ENCODE results near the gene HERC3.

The HERC3 gene

DNA sequence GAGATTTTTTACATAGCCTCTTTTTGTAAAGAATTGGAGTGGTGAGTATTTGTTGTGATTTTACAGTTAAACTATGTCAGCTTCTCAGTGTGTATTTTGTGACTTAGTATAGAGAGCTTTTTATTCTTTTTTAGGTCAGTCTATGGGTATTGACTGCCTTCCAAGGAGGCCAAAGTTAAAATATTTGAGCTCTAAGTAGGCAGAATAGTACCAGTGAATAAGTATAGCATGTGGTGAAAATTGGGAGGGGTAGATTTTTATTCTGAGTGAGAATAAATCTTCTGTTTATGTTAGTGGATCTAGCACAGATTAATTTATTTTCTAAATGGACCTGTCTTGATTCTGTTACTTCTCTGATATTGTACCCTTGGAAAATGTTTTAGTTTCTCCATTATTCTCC, 37.5 kb downstream of the HERC3 start:
- TF ChIP-seq, protein P1, sequence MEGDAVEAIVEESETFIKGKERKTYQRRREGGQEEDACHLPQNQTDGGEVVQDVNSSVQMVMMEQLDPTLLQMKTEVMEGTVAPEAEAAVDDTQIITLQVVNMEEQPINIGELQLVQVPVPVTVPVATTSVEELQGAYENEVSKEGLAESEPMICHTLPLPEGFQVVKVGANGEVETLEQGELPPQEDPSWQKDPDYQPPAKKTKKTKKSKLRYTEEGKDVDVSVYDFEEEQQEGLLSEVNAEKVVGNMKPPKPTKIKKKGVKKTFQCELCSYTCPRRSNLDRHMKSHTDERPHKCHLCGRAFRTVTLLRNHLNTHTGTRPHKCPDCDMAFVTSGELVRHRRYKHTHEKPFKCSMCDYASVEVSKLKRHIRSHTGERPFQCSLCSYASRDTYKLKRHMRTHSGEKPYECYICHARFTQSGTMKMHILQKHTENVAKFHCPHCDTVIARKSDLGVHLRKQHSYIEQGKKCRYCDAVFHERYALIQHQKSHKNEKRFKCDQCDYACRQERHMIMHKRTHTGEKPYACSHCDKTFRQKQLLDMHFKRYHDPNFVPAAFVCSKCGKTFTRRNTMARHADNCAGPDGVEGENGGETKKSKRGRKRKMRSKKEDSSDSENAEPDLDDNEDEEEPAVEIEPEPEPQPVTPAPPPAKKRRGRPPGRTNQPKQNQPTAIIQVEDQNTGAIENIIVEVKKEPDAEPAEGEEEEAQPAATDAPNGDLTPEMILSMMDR (conservative IDR thresholded peaks at IDR 0.05; ENCODE audit: low read depth, low read length) = no peak
- no peak overlapping the region for H3K4me3 ChIP-seq (ENCODE audit: low read depth, low read length)
- no peak for DNase-seq (ENCODE audit: low read depth)

DNA sequence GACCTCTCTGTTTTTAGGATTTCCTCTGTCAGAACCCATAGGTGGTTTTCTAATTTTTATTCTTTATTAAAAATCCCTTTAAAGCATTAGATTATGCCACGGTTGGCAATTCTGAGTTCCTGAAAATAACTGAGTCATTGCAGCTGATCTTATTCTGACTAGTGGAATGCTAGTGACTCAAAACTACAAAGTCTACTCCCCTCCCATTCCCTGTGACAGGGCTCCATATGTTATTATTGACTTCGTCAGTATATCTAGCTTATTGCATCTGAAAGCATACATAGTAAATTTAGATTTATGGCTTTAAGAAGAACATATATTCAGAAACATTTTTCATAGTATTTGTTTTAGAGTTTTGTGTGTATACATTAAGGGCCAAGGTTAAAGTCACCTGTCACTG, 38.5 kb downstream of the HERC3 start:
- no peak overlapping the region for H3K4me3 ChIP-seq (ENCODE audit: low read depth, low read length)
- TF ChIP-seq, protein P1 (conservative IDR thresholded peaks at IDR 0.05; ENCODE audit: low read depth, low read length) = no peak
- peak; percentile 74 for DNase-seq (ENCODE audit: low read depth)

DNA sequence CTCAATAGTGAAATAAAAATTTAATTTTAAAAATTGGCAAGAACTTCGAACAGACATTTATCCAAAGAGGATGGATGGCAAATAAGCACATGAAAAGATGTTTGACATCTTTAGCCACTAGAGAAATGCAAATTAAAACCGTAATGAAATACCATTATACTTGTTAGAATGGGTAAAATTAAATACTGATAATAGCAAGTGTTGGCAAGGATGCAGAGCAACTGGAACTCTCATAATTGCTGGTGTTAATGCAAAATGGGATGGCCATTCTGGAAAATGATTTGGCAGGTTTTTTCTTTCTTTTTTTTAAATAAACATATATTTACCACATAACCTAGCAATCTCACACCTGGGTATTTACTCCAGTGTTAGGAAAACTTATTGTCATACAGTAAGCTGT, 51.7 kb downstream of the HERC3 start:
- no peak for DNase-seq (ENCODE audit: low read depth)
- H3K4me3 ChIP-seq (ENCODE audit: low read depth, low read length) = no peak overlapping the region
- TF ChIP-seq, protein P1 (conservative IDR thresholded peaks at IDR 0.05; ENCODE audit: low read depth, low read length) = no peak

DNA sequence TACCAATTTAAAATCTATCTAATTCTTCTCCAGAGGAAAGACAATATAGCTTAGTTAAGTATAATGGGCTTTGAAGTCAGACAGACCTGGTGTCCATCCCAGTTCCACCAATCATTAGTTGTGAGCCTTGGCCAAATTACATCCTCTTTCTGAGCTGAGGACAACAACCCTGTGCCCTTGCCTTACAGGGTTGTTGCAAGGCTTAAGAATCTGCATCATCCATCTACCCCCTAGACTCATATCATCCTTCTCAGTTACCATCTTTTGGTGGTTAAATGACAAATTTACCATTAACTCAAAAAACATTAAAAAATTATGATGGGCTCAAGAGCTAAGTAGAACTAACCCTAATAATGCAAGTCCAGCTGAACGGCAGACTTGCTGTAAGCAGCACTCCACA, 53.7 kb downstream of the HERC3 start:
- TF ChIP-seq, protein P1 (conservative IDR thresholded peaks at IDR 0.05; ENCODE audit: low read depth, low read length) = no peak
- no peak overlapping the region for H3K4me3 ChIP-seq (ENCODE audit: low read depth, low read length)

DNA sequence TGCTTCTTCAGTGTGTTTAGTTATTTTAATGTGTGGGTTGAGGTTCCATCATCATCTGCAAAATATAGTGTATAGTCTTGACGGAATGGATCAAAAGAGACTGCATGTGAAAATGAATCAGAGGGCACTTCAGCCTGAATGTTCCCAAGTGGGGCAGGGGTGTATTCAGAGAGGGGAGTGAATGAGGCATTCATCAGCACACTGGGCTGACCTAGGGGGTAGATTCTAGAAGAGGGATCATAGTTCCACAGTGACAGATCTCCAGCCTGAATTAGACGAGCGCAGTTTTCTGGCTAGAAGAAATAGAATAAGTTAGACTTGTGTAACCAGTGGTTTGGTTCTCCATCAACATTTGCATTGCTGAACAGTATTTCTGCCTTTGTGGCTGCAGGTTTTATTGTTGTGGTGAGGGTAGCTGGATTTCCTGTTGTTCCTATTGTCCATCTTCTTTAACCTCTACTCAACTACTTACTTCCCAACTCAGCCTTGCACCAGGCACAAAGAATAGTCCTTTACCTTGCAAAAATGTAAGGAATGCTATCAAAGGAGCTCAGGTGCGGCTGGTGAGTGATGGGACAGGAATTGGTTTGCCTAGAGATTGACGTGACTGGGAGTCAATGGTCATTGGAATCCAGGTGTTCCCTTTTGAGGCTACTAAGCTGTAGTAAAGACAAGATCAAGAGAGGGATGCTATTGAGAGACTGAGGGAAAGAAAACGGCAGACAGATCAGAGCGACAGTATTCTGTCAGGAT, 54.4 kb downstream of the HERC3 start:
- TF ChIP-seq, protein P1 (conservative IDR thresholded peaks at IDR 0.05; ENCODE audit: low read depth, low read length) = no peak
- no peak overlapping the region for H3K4me3 ChIP-seq (ENCODE audit: low read depth, low read length)
- DNase-seq (ENCODE audit: low read depth) = no peak

More for the DNA sequence above, 53.7 kb downstream of the HERC3 start:
- no peak for DNase-seq (ENCODE audit: low read depth)

DNA sequence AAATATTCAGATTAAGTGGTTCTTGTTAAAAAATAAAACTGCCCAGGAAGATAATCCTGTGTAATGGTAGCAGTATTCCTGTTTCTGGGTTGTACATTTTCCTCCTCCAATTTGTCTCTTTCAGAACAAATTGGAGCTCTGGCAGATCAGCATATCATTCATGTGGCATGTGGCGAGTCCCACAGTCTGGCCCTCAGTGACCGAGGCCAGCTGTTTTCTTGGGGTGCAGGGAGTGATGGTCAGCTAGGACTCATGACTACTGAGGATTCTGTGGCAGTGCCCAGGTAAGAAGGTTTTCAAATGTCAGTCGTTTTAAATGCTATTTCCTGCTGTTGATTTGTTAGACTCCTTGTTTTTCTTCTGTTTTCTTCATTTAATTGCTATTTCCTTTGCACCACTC, 57.4 kb downstream of the HERC3 start:
- TF ChIP-seq, protein P1 (conservative IDR thresholded peaks at IDR 0.05; ENCODE audit: low read depth, low read length) = no peak
- no peak for DNase-seq (ENCODE audit: low read depth)
- H3K4me3 ChIP-seq (ENCODE audit: low read depth, low read length) = no peak overlapping the region

DNA sequence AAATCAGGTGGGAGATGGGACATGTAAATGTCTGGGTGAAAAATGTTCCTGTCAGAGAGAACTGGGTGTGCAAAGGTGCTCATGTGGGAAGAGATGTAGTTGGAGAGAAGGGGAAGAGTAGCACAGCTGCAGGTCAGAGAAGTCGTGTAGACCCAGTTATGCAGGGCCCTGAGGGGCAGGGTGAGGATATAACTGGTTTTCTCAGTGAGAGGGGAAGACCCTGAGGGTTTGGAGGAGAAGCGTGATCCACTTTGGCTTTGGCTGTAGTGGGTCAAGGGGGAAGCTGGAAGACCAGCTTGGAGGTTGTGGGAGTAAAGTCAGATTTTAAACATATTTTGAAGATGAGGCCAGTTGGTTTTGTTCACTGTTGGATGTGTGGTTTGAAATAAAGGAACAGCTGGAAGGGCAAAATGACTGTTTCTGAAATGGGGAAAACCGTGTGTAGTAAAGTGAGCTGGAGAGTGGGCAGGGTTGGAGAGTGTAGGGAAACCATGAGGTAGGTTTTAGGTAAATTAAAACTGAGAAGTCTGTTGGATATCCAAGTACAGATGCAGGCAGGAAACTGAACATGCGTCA, 61.2 kb downstream of the HERC3 start:
- DNase-seq (ENCODE audit: low read depth) = no peak
- no peak overlapping the region for H3K4me3 ChIP-seq (ENCODE audit: low read depth, low read length)
- TF ChIP-seq, protein P1 (conservative IDR thresholded peaks at IDR 0.05; ENCODE audit: low read depth, low read length) = no peak

Measured in choroid plexus epithelial cell (primary cell).